Measurements from ENCODE around the gene FURIN.

The FURIN gene

DNA sequence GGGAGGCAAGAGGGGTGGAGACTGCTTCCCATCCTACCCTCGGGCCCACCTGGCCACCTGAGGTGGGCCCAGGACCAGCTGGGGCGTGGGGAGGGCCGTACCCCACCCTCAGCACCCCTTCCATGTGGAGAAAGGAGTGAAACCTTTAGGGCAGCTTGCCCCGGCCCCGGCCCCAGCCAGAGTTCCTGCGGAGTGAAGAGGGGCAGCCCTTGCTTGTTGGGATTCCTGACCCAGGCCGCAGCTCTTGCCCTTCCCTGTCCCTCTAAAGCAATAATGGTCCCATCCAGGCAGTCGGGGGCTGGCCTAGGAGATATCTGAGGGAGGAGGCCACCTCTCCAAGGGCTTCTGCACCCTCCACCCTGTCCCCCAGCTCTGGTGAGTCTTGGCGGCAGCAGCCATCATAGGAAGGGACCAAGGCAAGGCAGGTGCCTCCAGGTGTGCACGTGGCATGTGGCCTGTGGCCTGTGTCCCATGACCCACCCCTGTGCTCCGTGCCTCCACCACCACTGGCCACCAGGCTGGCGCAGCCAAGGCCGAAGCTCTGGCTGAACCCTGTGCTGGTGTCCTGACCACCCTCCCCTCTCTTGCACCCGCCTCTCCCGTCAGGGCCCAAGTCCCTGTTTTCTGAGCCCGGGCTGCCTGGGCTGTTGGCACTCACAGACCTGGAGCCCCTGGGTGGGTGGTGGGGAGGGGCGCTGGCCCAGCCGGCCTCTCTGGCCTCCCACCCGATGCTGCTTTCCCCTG is 13.8 kb downstream of the FURIN start:
- no peaks in the 10 kb centered on the region for H3K9me3 ChIP-seq (ENCODE audit: severe bottlenecking)
- TF ChIP-seq, protein P1, sequence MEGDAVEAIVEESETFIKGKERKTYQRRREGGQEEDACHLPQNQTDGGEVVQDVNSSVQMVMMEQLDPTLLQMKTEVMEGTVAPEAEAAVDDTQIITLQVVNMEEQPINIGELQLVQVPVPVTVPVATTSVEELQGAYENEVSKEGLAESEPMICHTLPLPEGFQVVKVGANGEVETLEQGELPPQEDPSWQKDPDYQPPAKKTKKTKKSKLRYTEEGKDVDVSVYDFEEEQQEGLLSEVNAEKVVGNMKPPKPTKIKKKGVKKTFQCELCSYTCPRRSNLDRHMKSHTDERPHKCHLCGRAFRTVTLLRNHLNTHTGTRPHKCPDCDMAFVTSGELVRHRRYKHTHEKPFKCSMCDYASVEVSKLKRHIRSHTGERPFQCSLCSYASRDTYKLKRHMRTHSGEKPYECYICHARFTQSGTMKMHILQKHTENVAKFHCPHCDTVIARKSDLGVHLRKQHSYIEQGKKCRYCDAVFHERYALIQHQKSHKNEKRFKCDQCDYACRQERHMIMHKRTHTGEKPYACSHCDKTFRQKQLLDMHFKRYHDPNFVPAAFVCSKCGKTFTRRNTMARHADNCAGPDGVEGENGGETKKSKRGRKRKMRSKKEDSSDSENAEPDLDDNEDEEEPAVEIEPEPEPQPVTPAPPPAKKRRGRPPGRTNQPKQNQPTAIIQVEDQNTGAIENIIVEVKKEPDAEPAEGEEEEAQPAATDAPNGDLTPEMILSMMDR (IDR thresholded peaks at IDR 0.05; ENCODE audit: poor library complexity, severe bottlenecking) = no peak
- no peaks in the 10 kb centered on the region for H3K4me1 ChIP-seq (ENCODE audit: insufficient read depth, poor library complexity, severe bottlenecking)
- no peak overlapping the region for H3K4me3 ChIP-seq (ENCODE audit: severe bottlenecking)
- ATAC-seq (ENCODE audit: low read depth) (no peak), DNase-seq (ENCODE audit: low spot score) (peak; percentile 76)
- no peaks in the 10 kb centered on the region for H3K27me3 ChIP-seq (ENCODE audit: insufficient read depth, poor library complexity, severe bottlenecking)
- H3K27ac ChIP-seq (ENCODE audit: poor library complexity, severe bottlenecking) = no peak overlapping the region
- peaks cover 34% of the 10 kb centered on the region for H3K36me3 ChIP-seq (ENCODE audit: low read depth)

DNA sequence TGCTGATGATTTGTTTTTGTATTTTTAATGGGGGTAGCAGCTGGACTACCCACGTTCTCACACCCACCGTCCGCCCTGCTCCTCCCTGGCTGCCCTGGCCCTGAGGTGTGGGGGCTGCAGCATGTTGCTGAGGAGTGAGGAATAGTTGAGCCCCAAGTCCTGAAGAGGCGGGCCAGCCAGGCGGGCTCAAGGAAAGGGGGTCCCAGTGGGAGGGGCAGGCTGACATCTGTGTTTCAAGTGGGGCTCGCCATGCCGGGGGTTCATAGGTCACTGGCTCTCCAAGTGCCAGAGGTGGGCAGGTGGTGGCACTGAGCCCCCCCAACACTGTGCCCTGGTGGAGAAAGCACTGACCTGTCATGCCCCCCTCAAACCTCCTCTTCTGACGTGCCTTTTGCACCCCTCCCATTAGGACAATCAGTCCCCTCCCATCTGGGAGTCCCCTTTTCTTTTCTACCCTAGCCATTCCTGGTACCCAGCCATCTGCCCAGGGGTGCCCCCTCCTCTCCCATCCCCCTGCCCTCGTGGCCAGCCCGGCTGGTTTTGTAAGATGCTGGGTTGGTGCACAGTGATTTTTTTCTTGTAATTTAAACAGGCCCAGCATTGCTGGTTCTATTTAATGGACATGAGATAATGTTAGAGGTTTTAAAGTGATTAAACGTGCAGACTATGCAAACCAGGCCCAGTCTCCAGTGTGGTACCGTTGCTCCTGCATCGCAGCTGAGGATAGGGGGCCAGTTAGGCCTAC is 14.6 kb downstream of the FURIN start:
- DNase-seq (ENCODE audit: low spot score) (peak; percentile 73), ATAC-seq (ENCODE audit: low read depth) (no peak)
- H3K36me3 ChIP-seq (ENCODE audit: low read depth) = peaks cover 26% of the 10 kb centered on the region
- H3K4me1 ChIP-seq (ENCODE audit: insufficient read depth, poor library complexity, severe bottlenecking) = no peaks in the 10 kb centered on the region
- no peak overlapping the region for H3K4me3 ChIP-seq (ENCODE audit: severe bottlenecking)
- TF ChIP-seq, protein P1 (IDR thresholded peaks at IDR 0.05; ENCODE audit: poor library complexity, severe bottlenecking) = no peak
- H3K27me3 ChIP-seq (ENCODE audit: insufficient read depth, poor library complexity, severe bottlenecking) = no peaks in the 10 kb centered on the region
- H3K27ac ChIP-seq (ENCODE audit: poor library complexity, severe bottlenecking) = no peak overlapping the region
- no peaks in the 10 kb centered on the region for H3K9me3 ChIP-seq (ENCODE audit: severe bottlenecking)

DNA sequence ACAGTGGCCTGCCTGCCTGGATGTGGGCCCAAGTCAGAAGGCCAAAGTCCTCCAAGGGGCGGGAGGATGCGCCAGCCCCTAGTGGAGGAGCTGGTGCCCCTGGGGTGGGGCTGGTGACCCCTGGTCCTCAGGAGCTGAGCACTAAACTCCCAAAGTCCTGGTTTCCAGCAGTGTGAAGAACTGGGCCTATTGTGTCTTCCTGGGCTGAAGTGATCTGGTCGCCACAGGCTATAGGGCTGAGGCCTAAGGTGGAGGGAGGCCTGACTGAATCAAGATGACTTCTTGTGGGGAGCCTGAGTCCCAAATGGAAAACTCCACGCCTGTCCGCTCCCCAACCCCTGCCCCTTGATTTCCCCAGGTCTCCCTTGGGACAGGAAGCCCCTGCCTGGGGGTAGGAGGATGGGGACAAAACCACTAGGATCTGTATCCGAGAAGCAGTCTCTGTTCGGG is 15.2 kb downstream of the FURIN start:
- no peaks in the 10 kb centered on the region for H3K4me1 ChIP-seq (ENCODE audit: insufficient read depth, poor library complexity, severe bottlenecking)
- H3K27me3 ChIP-seq (ENCODE audit: insufficient read depth, poor library complexity, severe bottlenecking) = no peaks in the 10 kb centered on the region
- H3K9me3 ChIP-seq (ENCODE audit: severe bottlenecking) = no peaks in the 10 kb centered on the region
- no peak overlapping the region for H3K27ac ChIP-seq (ENCODE audit: poor library complexity, severe bottlenecking)
- ATAC-seq (ENCODE audit: low read depth) = no peak
- peak; percentile 66 for DNase-seq (ENCODE audit: low spot score)
- no peak overlapping the region for H3K4me3 ChIP-seq (ENCODE audit: severe bottlenecking)
- H3K36me3 ChIP-seq (ENCODE audit: low read depth) = peaks cover 20% of the 10 kb centered on the region
- TF ChIP-seq, protein P1 (IDR thresholded peaks at IDR 0.05; ENCODE audit: poor library complexity, severe bottlenecking) = no peak

DNA sequence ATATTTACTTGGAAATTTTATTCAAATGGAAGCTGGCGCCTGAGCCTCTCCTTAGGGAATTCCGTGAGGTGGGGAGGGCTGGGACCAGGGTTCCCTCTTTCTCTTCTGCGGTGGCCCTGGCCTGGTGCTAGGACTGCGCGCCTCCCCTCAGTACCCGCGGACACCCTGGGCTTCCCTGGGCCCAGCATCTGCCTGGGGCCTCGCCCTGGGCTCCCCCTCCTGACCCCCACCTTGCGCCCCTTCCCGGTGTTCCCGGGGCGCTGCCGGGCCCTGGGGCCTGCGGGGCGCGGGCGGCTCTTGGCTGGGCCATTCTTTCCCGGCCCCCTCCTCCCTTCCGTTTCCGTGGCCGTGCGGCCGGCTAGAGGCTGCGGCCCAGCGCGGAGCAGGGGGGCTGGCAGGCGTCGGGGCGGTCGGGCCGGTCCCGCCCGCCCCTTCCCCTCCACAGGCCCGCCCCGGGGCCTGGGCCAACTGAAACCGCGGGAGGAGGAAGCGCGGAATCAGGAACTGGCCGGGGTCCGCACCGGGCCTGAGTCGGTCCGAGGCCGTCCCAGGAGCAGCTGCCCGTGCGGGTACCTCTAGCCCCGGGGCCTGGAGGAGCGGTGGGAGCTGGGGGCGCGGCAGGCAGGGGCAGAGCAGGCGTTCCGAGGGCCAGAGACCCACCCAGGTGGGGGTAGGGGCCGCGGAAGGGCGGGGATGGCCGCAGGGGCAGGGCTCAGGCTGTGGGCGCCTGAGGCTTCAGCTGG is 15.8 kb downstream of the FURIN start, which contains the start of gene FES:
FES (plus strand) TSS at position 529 of the 743 bp plus-strand sequence. CDS start 542 bp downstream, outside the sequence.
- Histone ChIP-seq H3K36me3 (ENCODE audit: low read depth) (peaks cover 14% of the 10 kb centered on the region), H3K4me1 (ENCODE audit: insufficient read depth, poor library complexity, severe bottlenecking) (no peaks in the 10 kb centered on the region), H3K27ac (ENCODE audit: poor library complexity, severe bottlenecking) (no peak within 1 kb of the TSS), H3K9me3 (ENCODE audit: severe bottlenecking) (no peaks in the 10 kb centered on the region), H3K4me3 (ENCODE audit: severe bottlenecking) (no peak within 1 kb of the TSS), H3K27me3 (ENCODE audit: insufficient read depth, poor library complexity, severe bottlenecking) (no peaks in the 10 kb centered on the region)
- ATAC-seq (ENCODE audit: low read depth) (no peak), DNase-seq (ENCODE audit: low spot score) (peak; percentile 73)
- TF ChIP-seq, protein P1 (IDR thresholded peaks at IDR 0.05; ENCODE audit: poor library complexity, severe bottlenecking) = no peak

Data from RWPE2 (cell line).